GM21737 (cell line): ENCODE results near the gene FUT9.
"Not testable (repeated sequence)": the region's sequence is repeated elsewhere in the genome, so short reads cannot be mapped to it uniquely, and the experiment has no call there.

Experiments used
- ATAC-seq: cut with Tn5 transposase; IDR thresholded peaks from one replicate; pipeline ENCODE4 v1.9.1; 2021; ENCODE audit warnings: mild to moderate bottlenecking, moderate library complexity; ENCODE audit not compliant: unreplicated experiment

The FUT9 gene

GRCh38 chr6:96260787-96261430 is 245.1 kb downstream of the FUT9 start:
- ATAC-seq, result not testable (repeated sequence)
